HG03103 (cell line): ENCODE measurements around the gene SLC30A5.
A peak's percentile ranks its signal among the peaks of the same experiment; 100 is the strongest.

Experiments
- ATAC-seq: cut with Tn5 transposase; IDR thresholded peaks from one replicate; pipeline ENCODE4 v1.9.1; 2021; ENCODE audit warnings: low read depth; ENCODE audit not compliant: unreplicated experiment

Gene SLC30A5

GRCh38 chr5:69160651-69161050, 66.8 kb downstream of the SLC30A5 start:
- no peak for ATAC-seq

- peak; percentile 99 for ATAC-seq
These were observed 73.1 kb downstream of the SLC30A5 start, which contains the start of gene CCNB1 for GRCh38 chr5:69166686-69167492. CCNB1 (plus strand) TSS chr5:69167150; CDS start chr5:69167263, 113 bp downstream.

GRCh38 chr5:69167493-69167855, 73.7 kb downstream of the SLC30A5 start:
- no peak for ATAC-seq

- no peak for ATAC-seq
These were observed 74.1 kb downstream of the SLC30A5 start for GRCh38 chr5:69167929-69168328.

- ATAC-seq = no peak
These were observed 76.7 kb downstream of the SLC30A5 start for GRCh38 chr5:69170495-69170894.

- no peak for ATAC-seq
These were observed 77.2 kb downstream of the SLC30A5 start for GRCh38 chr5:69170969-69171368.
